GM12891 (cell line): ENCODE measurements around the gene HEPH.

Source experiments
- DNase-seq: peaks from one replicate; pipeline ENCODE4 v3.0.0; 2011; ENCODE audit warnings: low spot score; ENCODE audit not compliant: insufficient read length
- FAIRE-seq: peaks from 2 replicates; lab custom pipeline; 2011; peaks lifted over from hg19 to GRCh38; lab: Jason Lieb, UNC
- PAX5 ChIP-seq: IDR thresholded peaks from 2 replicates; pipeline ENCODE4 v1.6.1; 2011; ENCODE audit warnings: low read length, moderate library complexity, mild to moderate bottlenecking; ENCODE audit not compliant: insufficient read depth, severe bottlenecking
- POLR2A ChIP-seq: IDR thresholded peaks from 2 replicates; pipeline ENCODE4 v1.6.1; 2011; ENCODE audit warnings: low read depth, low read length, control low read depth
- POLR2AphosphoS5 ChIP-seq: IDR thresholded peaks from 2 replicates; pipeline ENCODE4 v1.6.1; 2011; ENCODE audit warnings: low read depth, low read length, control low read depth
- POU2F2 ChIP-seq: IDR thresholded peaks from 2 replicates; pipeline ENCODE4 v1.6.1; 2011; ENCODE audit warnings: low read depth, mild to moderate bottlenecking, control low read depth, low read length, moderate library complexity
- SPI1 ChIP-seq: IDR thresholded peaks from 2 replicates; pipeline ENCODE4 v1.6.1; 2011; ENCODE audit warnings: low read depth, low read length, control low read depth
- TAF1 ChIP-seq: IDR thresholded peaks from 2 replicates; pipeline ENCODE4 v1.6.1; 2011; ENCODE audit warnings: low read depth, low read length, control low read depth

HEPH gene

DNA sequence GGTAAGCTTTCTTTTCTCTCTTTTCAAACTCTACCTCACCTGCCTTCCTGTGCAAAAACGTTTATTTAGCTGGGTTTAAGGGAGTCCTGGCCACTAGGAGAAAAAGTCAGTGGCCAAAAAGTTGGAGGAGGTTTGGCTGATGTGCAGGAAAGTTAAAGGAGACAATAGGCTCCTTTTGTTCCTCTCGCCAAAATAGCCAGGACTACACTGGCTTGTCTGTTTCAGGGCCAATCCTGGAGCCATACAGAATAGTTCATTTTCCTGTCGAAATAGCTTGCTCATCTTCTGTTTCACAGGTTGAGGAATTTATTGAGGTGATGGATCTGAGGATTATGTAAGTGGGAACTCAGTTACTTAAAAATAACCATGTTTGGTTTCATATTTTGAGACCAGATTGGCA lies 423 bp downstream of the HEPH start:
- TF ChIP-seq SPI1 (no peak), POLR2AphosphoS5 (no peak), TAF1 (no peak), PAX5 (no peak), POU2F2 (no peak), POLR2A (no peak)
- FAIRE-seq: no peak
- no peak for DNase-seq

DNA sequence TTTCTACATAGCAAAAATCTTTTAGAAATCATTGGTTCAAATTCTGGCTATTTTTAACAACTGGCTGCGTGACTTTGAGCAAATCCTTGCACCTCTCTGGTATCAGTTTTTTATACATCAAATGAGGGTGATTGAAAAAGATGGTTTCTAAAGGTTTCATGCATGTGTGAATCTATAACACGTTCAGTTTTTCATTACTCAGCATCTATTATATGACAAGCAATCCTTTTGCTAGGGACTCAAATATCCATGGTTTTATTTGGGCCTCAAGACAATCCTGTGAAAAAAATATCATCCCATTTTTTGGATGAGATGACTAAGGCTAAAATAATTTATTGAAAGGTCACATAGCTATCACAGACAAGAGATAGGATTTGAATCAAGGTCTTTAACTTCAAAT lies 884 bp downstream of the HEPH start:
- TF ChIP-seq SPI1: no peak
- no peak for TF ChIP-seq TAF1
- no peak for TF ChIP-seq POLR2A
- TF ChIP-seq PAX5: no peak
- no peak for TF ChIP-seq POU2F2
- no peak for TF ChIP-seq POLR2AphosphoS5
- DNase-seq (no peak), FAIRE-seq (no peak)

DNA sequence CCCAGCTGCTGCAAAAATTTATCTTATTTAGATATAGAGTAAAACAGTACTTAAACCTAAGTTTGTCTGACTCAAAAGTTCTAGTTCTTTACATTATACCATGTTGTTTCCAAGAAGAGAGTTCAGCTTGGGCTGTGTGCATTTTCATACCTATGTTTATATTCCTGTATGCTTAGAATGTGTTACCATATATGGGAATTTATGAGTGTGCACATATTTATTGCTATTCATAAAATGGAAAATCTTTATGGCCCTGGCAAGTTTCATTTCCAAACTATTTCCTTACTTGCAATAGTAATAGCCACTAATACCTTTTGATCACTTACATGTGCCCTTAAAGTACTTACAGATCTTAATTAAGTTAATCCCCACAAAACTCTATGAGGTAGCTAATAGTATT lies 2.6 kb downstream of the HEPH start:
- DNase-seq (no peak), FAIRE-seq (no peak)
- no peak for TF ChIP-seq POLR2AphosphoS5

DNA sequence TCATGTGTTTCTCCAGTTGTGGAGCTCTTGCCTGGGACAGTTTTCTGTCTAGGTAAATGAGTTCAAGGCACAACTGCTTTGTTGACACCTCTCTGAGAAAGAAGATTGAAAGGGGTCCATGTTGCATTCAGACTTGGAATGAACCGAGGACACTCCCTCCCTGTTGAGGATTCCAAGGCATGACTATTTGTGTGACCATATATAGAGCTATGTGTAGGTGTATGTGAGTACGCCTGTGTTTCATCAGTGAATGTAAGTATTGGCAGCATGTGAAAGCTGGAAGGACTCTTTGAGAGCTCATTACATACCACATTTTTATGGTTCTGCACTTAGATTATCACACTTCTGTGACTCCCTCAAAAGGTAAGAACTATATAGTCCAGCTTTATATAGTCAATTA lies 3.4 kb downstream of the HEPH start:
- no peak for TF ChIP-seq SPI1
- no peak for TF ChIP-seq PAX5
- no peak for TF ChIP-seq POLR2AphosphoS5
- TF ChIP-seq POLR2A: no peak
- TF ChIP-seq TAF1: no peak
- no peak for TF ChIP-seq POU2F2
- DNase-seq: no peak
- FAIRE-seq: no peak

DNA sequence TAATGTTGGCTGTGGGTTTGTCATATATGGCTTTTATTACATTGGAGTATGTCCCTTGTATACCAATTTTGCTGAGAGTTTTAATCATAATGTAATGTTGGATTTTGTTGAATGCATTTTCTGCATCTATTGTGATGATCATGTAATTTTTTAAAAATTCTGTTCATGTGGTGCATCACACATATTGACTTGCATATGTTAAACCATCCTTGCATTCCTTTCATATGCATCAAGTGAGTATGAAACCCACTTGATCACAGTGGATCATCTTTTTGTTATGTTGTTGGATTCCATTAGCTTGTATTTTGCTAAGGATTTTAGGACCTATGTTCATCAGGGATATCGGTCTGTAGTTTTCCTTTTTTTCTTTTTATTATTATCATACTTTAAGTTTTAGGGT lies 12.1 kb downstream of the HEPH start:
- FAIRE-seq (no peak), DNase-seq (no peak)
- TF ChIP-seq SPI1 (no peak), POLR2A (no peak), POLR2AphosphoS5 (no peak), TAF1 (no peak), POU2F2 (no peak), PAX5 (no peak)

DNA sequence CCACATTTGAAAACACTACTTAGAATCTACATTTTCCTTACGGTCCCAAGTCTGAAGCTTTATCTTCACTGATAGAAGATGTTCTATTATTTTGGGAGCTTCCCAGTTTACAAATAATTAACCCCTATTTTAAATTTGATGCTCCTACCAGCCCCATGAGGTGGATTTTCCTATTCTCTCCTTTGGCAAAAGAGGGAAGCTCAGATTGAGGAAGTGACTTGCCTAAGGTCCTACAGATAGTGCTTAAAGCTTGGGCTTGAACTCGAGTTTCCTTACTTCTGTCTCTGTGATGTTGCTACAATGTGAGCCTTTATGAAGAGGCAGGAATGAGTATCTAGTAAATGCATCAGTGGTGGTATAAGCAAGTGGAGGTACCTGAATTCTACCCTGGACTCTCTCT lies 27.5 kb downstream of the HEPH start:
- TF ChIP-seq POLR2AphosphoS5: no peak
- TF ChIP-seq SPI1: no peak
- no peak for TF ChIP-seq PAX5
- TF ChIP-seq TAF1: no peak
- TF ChIP-seq POLR2A: no peak
- no peak for TF ChIP-seq POU2F2
- DNase-seq: no peak
- FAIRE-seq: no peak

DNA sequence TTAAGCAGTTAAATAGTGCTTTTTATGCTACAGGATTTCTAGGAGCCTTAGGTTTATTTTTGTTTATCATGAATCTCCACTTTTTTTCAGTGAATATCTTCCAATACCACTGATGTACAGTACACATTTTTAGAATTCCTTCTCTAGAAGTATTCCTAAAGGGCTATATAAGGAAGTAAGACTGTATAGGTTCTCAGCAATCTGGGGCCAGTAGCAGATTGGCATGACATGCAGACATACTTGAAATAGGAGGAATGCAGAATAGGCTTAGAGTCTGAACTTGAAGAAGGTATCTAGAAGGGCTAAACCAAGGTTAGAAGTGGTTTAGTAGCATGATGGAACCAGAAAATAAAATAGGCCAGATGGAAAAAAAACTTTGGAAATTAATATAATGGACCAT lies 29.8 kb downstream of the HEPH start:
- DNase-seq: no peak
- FAIRE-seq: no peak
- TF ChIP-seq POLR2A (no peak), SPI1 (no peak), POLR2AphosphoS5 (no peak), TAF1 (no peak), POU2F2 (no peak), PAX5 (no peak)

DNA sequence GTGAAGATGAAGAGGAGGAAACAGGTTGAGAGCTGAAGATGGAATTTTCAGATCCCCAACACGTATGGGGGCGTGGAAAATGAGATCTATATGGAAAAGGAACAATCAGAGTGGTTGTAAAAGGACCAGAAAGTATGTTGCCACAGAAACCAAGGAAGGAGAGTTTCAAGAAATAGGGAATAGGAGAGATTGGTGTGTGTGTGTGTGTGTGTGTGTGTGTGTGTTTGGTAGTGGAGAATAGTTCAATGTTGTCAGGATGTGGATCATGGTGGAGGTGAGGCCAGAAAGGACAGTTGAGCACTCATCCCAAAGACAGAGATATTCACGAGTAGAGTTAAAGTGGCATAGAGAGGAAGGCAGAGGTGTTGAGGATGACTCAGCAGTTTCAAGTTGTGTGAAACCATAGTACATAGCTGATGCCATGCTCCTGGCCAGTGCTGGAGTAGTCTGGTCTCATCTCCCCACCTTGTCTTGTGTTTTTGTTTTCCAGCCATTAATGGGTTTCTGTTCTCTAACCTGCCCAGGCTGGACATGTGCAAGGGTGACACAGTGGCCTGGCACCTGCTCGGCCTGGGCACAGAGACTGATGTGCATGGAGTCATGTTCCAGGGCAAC lies 36.1 kb downstream of the HEPH start:
- FAIRE-seq (peak; percentile 91), DNase-seq (no peak)
- TF ChIP-seq POU2F2 (no peak), PAX5 (no peak), SPI1 (no peak), TAF1 (no peak), POLR2A (no peak), POLR2AphosphoS5 (no peak)

DNA sequence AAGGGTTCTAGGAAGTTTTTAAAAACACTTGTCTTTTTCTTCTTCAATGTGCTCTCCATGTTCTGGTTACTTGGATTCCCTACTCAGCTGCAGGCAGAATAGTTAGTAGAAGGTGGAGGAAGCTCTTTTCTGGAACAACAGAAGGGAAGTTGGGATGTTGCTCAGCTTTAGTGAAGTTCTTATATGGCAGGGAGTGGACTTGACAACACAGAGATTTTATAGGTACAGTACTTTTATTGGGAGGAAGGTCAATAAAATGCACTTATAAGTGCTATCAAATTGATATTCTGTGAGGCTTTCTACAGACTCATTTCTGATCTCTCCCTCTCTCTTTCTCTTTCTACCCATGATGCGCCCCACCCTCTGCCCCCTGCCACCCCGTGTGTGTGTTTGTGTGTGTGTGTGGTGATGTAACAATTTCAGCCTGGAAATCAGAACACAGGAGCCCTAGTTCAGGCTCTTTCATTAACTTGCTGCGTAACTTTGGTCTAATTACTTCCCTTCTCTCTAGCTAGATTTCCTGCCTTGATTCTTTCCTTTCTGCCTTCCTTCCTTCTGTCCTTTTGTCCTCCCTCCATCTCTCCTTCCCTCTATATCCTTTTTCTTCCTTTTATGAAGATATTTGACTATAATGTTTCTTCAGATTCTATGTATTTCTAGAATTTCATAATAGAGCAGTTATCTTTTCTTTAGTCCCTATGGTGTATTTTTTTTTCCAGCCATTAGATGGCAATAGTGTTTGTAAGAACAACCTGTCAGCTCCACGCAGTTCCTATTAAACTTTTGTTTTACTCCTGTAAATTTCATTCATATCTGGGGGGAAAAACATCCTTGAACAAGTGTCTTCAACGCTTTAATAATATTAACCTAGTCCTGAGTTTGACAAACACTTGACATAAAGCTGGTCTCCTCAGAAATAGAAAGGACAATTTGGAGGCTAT lies 37.1 kb downstream of the HEPH start:
- no peak for TF ChIP-seq POLR2A
- TF ChIP-seq TAF1: no peak
- no peak for TF ChIP-seq POLR2AphosphoS5
- TF ChIP-seq PAX5: no peak
- no peak for DNase-seq
- peak; percentile 20 for FAIRE-seq

DNA sequence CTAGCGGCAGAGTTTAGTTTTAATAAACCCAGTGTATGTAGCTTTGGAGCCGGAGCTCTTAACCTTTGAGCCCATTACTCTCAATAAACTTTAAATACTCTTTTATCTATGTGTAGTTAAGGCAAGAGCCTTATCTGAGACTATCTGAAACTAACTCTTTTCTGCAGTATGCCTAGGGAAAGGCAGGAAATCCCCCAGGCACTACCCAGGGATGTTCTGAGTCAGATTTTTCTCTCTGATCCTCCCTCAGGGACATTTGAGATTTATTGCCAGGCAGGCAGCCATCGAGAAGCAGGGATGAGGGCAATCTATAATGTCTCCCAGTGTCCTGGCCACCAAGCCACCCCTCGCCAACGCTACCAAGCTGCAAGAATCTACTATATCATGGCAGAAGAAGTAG lies 39.1 kb downstream of the HEPH start:
- DNase-seq (no peak), FAIRE-seq (no peak)
- TF ChIP-seq PAX5 (no peak), POLR2A (no peak)
